Hepatocyte (in vitro differentiated cells): Measurements from ENCODE around the gene BICD1. TPM values are rescaled to one million over a fixed set of nuclear protein-coding genes. Genes with fewer than 3 reads are reported as not detected.

Experiments
- DNase-seq: peaks from one replicate; pipeline ENCODE4 v3.0.0-alpha.2; 2016; ENCODE audit warnings: low spot score
- H2AFZ ChIP-seq: fragments of 200-600 bp; sonication (generic); 2 replicates; pipeline ENCODE4 v1.6.0; 2016; ENCODE audit warnings: antibody characterized with exemption, mild to moderate bottlenecking
- H3K27ac ChIP-seq: fragments of 200-600 bp; sonication (generic); 2 replicates; pipeline ENCODE4 v1.5.1; 2016; ENCODE audit warnings: mild to moderate bottlenecking
- H3K27me3 ChIP-seq: fragments of 200-600 bp; sonication (generic); 2 replicates; pipeline ENCODE4 v1.6.1; 2016
- H3K36me3 ChIP-seq: fragments of 200-600 bp; sonication (generic); replicated peaks from 2 replicates; pipeline ENCODE4 v1.5.1; 2016; ENCODE audit warnings: low read depth; ENCODE audit not compliant: insufficient read depth
- H3K4me1 ChIP-seq: fragments of 200-600 bp; sonication (generic); 2 replicates; pipeline ENCODE4 v1.5.1; 2016; ENCODE audit warnings: mild to moderate bottlenecking, moderate library complexity; ENCODE audit not compliant: insufficient read depth
- H3K4me2 ChIP-seq: fragments of 200-600 bp; sonication (generic); 2 replicates; pipeline ENCODE4 v1.6.0; 2016
- H3K4me3 ChIP-seq: fragments of 200-600 bp; sonication (generic); 2 replicates; pipeline ENCODE4 v1.5.1; 2016; ENCODE audit warnings: mild to moderate bottlenecking
- H3K79me2 ChIP-seq: fragments of 200-600 bp; sonication (generic); 2 replicates; pipeline ENCODE4 v1.6.0; 2017; ENCODE audit warnings: mild to moderate bottlenecking
- H3K9me2 ChIP-seq: fragments of 200-600 bp; sonication (generic); replicated peaks from 2 replicates; pipeline ENCODE4 v1.6.0; 2017; ENCODE audit warnings: mild to moderate bottlenecking; ENCODE audit not compliant: insufficient read depth
- H3K9me3 ChIP-seq: fragments of 200-600 bp; sonication (generic); 2 replicates; pipeline ENCODE4 v1.5.1; 2016; ENCODE audit warnings: low read depth, mild to moderate bottlenecking
- H4K20me1 ChIP-seq: fragments of 200-600 bp; sonication (generic); 2 replicates; pipeline ENCODE4 v1.6.0; 2016; ENCODE audit warnings: mild to moderate bottlenecking; ENCODE audit not compliant: insufficient read depth, poor library complexity, severe bottlenecking
- EZH2 ChIP-seq: fragments of 200-600 bp; sonication (generic); IDR thresholded peaks from 2 replicates; pipeline ENCODE4 v1.6.1; 2016; ENCODE audit warnings: antibody characterized with exemption, mild to moderate bottlenecking, borderline replicate concordance
- EZH2phosphoT487 ChIP-seq: fragments of 200-600 bp; sonication (generic); IDR thresholded peaks from one replicate; pipeline ENCODE4 v1.6.1; 2018; ENCODE audit warnings: antibody characterized with exemption, mild to moderate bottlenecking, low read depth, moderate library complexity; ENCODE audit not compliant: unreplicated experiment, severe bottlenecking
- WGBS: methylation state at CpG from one replicate; pipeline ENCODE4 v1.1.6; 2016; ENCODE audit warnings: low lambda C conversion rate; ENCODE audit errors: missing lambda C conversion rate; 5-methylcytosine and 5-hydroxymethylcytosine counted together
- polyA plus RNA-seq: library from polyadenylated mRNA; unstranded; fragments of >200 nt; fragmentation: Nextera tagmentation; extraction: Ambion mirVana; gene quantifications from 2 replicates; pipeline ENCODE4 v1.2.1, GENCODE V29; 2016
- total RNA-seq: library from RNA; depleted of rRNA; stranded (reverse); fragments of >200 nt; gene quantifications from 2 replicates; pipeline ENCODE4 v1.2.3, GENCODE V29; 2014
- TF ChIP-seq, protein P1 (sequence below): fragments of 200-600 bp; sonication (generic); IDR thresholded peaks from 2 replicates; pipeline ENCODE4 v1.5.1; 2016; ENCODE audit warnings: antibody characterized with exemption, mild to moderate bottlenecking; ENCODE audit not compliant: poor library complexity

Gene BICD1
- total and polyA plus RNA-seq, 2 experiments from 2014 or later = 19.7 to 23.6 TPM

GRCh38 chr12:32400114-32400672, 293.5 kb downstream of the BICD1 start:
- Histone ChIP-seq H2AFZ (peak overlapping the region; percentile 47), H3K79me2 (peaks cover 39% of the 10 kb centered on the region), H3K27me3 (no peaks in the 10 kb centered on the region), H4K20me1 (peaks cover 5% of the 10 kb centered on the region), H3K4me3 (peak overlapping the region; percentile 96), H3K9me3 (no peaks in the 10 kb centered on the region), H3K9me2 (no peaks in the 10 kb centered on the region), H3K36me3 (no peaks in the 10 kb centered on the region), H3K4me1 (peaks cover 10% of the 10 kb centered on the region), H3K4me2 (peak overlapping the region; percentile 87), H3K27ac (peak overlapping the region; percentile 90)
- DNase-seq = peak; percentile 30
- TF ChIP-seq EZH2phosphoT487 (no peak), EZH2 (no peak)
- TF ChIP-seq, protein P1, sequence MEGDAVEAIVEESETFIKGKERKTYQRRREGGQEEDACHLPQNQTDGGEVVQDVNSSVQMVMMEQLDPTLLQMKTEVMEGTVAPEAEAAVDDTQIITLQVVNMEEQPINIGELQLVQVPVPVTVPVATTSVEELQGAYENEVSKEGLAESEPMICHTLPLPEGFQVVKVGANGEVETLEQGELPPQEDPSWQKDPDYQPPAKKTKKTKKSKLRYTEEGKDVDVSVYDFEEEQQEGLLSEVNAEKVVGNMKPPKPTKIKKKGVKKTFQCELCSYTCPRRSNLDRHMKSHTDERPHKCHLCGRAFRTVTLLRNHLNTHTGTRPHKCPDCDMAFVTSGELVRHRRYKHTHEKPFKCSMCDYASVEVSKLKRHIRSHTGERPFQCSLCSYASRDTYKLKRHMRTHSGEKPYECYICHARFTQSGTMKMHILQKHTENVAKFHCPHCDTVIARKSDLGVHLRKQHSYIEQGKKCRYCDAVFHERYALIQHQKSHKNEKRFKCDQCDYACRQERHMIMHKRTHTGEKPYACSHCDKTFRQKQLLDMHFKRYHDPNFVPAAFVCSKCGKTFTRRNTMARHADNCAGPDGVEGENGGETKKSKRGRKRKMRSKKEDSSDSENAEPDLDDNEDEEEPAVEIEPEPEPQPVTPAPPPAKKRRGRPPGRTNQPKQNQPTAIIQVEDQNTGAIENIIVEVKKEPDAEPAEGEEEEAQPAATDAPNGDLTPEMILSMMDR = no peak
- 6% methylated on average over 15 of the region's 15 CpGs for WGBS

DNA sequence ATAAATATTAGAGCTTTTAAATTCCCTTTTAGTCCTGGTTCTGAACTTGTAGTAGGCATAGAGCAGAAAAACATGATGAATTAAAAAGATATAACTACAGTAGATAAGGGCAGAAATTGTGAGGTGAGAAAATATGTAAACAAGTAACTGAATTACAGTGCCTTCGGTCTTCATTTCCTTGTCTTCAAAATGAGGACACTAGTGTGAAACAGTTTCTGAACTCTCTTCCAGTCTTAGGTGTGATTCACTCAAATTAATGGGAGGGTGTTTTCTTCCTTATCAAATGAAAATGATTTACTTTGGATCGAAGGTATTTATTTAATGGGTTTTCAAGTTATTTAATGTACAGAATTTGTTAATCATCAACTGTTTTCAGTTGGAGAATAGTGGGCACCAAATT, 294.2 kb downstream of the BICD1 start:
- H4K20me1 ChIP-seq = peaks cover 5% of the 10 kb centered on the region
- peaks cover 10% of the 10 kb centered on the region for H3K4me1 ChIP-seq
- peak overlapping the region; percentile 87 for H3K4me2 ChIP-seq
- no peaks in the 10 kb centered on the region for H3K9me2 ChIP-seq
- H3K27me3 ChIP-seq = no peaks in the 10 kb centered on the region
- 34% methylated on average over 2 of the region's 2 CpGs for WGBS
- H3K27ac ChIP-seq = peak overlapping the region; percentile 90
- no peaks in the 10 kb centered on the region for H3K9me3 ChIP-seq
- H3K4me3 ChIP-seq = peak overlapping the region; percentile 96
- TF ChIP-seq, protein P1 = no peak
- TF ChIP-seq EZH2phosphoT487 = no peak
- no peak for TF ChIP-seq EZH2
- peak overlapping the region; percentile 47 for H2AFZ ChIP-seq
- H3K79me2 ChIP-seq = peaks cover 46% of the 10 kb centered on the region
- H3K36me3 ChIP-seq = no peaks in the 10 kb centered on the region
- DNase-seq = no peak

GRCh38 chr12:32402170-32402569, 295.5 kb downstream of the BICD1 start:
- H3K9me3 ChIP-seq = no peaks in the 10 kb centered on the region
- H3K9me2 ChIP-seq = no peaks in the 10 kb centered on the region
- H3K27me3 ChIP-seq = no peaks in the 10 kb centered on the region
- no peaks in the 10 kb centered on the region for H3K36me3 ChIP-seq
- TF ChIP-seq EZH2 = no peak
- TF ChIP-seq EZH2phosphoT487 = no peak
- TF ChIP-seq, protein P1 = no peak
- peaks cover 10% of the 10 kb centered on the region for H3K4me1 ChIP-seq
- H4K20me1 ChIP-seq = peaks cover 5% of the 10 kb centered on the region
- no peak overlapping the region for H3K27ac ChIP-seq
- H3K4me2 ChIP-seq = no peak overlapping the region
- H2AFZ ChIP-seq = no peak overlapping the region
- WGBS = 94% methylated on average over 10 of the region's 10 CpGs
- DNase-seq = no peak
- no peak overlapping the region for H3K4me3 ChIP-seq
- H3K79me2 ChIP-seq = peaks cover 56% of the 10 kb centered on the region
